GM18511 (cell line): ENCODE results near the gene ENKD1.
A peak's percentile ranks its signal among the peaks of the same experiment; 100 is the strongest.
"Not testable (repeated sequence)": the region's sequence is repeated elsewhere in the genome, so short reads cannot be mapped to it uniquely, and the experiment has no call there.

Source experiments
- ATAC-seq: cut with Tn5 transposase; IDR thresholded peaks from one replicate; pipeline ENCODE4 v1.9.1; 2021; ENCODE audit warnings: mild to moderate bottlenecking, moderate library complexity; ENCODE audit not compliant: unreplicated experiment

ENKD1 gene

GRCh38 chr16:67666559-67667452 is at the start of gene ENKD1, which contains the start of gene C16orf86:
Gene ENKD1, minus strand, starts transcription at chr16:67666750. Its CDS starts 308 bp downstream, at chr16:67666442.
Gene C16orf86, plus strand, starts transcription at chr16:67666814. Its CDS starts 157 bp downstream, at chr16:67666971.
- ATAC-seq: peak; percentile 60

- ATAC-seq: no peak
Measured at GRCh38 chr16:67716097-67716496, 49.5 kb upstream of the ENKD1 start.

- ATAC-seq: no peak
Measured at GRCh38 chr16:67714522-67714921, 48.0 kb upstream of the ENKD1 start.

- ATAC-seq: no peak
Measured at GRCh38 chr16:67713647-67714273, 47.2 kb upstream of the ENKD1 start.

- no peak for ATAC-seq
Measured at GRCh38 chr16:67710607-67711006, 44.1 kb upstream of the ENKD1 start.

- ATAC-seq: no peak
Measured at GRCh38 chr16:67709050-67709449, 42.5 kb upstream of the ENKD1 start.

- no peak for ATAC-seq
Measured at GRCh38 chr16:67708368-67708771, 41.8 kb upstream of the ENKD1 start.

- ATAC-seq: no peak
Measured at GRCh38 chr16:67707790-67708189, 41.2 kb upstream of the ENKD1 start.

GRCh38 chr16:67707210-67707609 is 40.7 kb upstream of the ENKD1 start:
- no peak for ATAC-seq

- ATAC-seq: no peak
Measured at GRCh38 chr16:67704110-67704509, 37.6 kb upstream of the ENKD1 start.

GRCh38 chr16:67703626-67704025 is 37.1 kb upstream of the ENKD1 start:
- no peak for ATAC-seq

- ATAC-seq: no peak
Measured at GRCh38 chr16:67702130-67702529, 35.6 kb upstream of the ENKD1 start.

GRCh38 chr16:67701420-67701819 is 34.9 kb upstream of the ENKD1 start:
- no peak for ATAC-seq

GRCh38 chr16:67699265-67699664 is 32.7 kb upstream of the ENKD1 start:
- no peak for ATAC-seq

GRCh38 chr16:67697422-67698185 is 31.1 kb upstream of the ENKD1 start:
- ATAC-seq: no peak

- no peak for ATAC-seq
Measured at GRCh38 chr16:67694611-67695010, 28.1 kb upstream of the ENKD1 start.

GRCh38 chr16:67693517-67694285 is 27.2 kb upstream of the ENKD1 start:
- not testable (repeated sequence) for ATAC-seq

GRCh38 chr16:67685388-67686112 is 19.0 kb upstream of the ENKD1 start:
- ATAC-seq: peak; percentile 55

- ATAC-seq: no peak
Measured at GRCh38 chr16:67683767-67684166, 17.2 kb upstream of the ENKD1 start.
